WTC11 (cell line): Measurements from ENCODE around the gene CTDSPL.

Source experiments
- CTCF ChIP-seq: fragments of 200-600 bp; IDR thresholded peaks from 2 replicates; pipeline ENCODE4 v1.8.0; 2022; ENCODE audit warnings: antibody characterized with exemption
- E2F5 ChIP-seq: sonication (generic); formaldehyde crosslinking; IDR thresholded peaks from 2 replicates; pipeline ENCODE4 v1.8.1; 2022; ENCODE audit warnings: mild to moderate bottlenecking, moderate library complexity, missing genetic modification reagents
- EMX1 ChIP-seq: fragments of 250-450 bp; sonication (Bioruptor Pico); IDR thresholded peaks from 2 replicates; pipeline ENCODE4 v1.8.0; 2021; ENCODE audit warnings: mild to moderate bottlenecking
- ETV6 ChIP-seq: sonication (generic); formaldehyde crosslinking; IDR thresholded peaks from 2 replicates; pipeline ENCODE4 v1.8.1; 2022; ENCODE audit warnings: mild to moderate bottlenecking, missing genetic modification reagents
- MYBL2 ChIP-seq: sonication (generic); formaldehyde crosslinking; IDR thresholded peaks from 2 replicates; pipeline ENCODE4 v1.8.1; 2023; ENCODE audit warnings: mild to moderate bottlenecking, moderate library complexity, missing genetic modification reagents
- TCF7 ChIP-seq: sonication (generic); formaldehyde crosslinking; IDR thresholded peaks from 2 replicates; pipeline ENCODE4 v1.8.0; 2022; ENCODE audit warnings: mild to moderate bottlenecking, low read depth, missing genetic modification reagents, moderate library complexity
- ZBTB21 ChIP-seq: sonication (generic); formaldehyde crosslinking; IDR thresholded peaks from 2 replicates; pipeline ENCODE4 v1.8.1; 2023; ENCODE audit warnings: mild to moderate bottlenecking, missing genetic modification reagents, borderline replicate concordance
- TF ChIP-seq, protein P1 (sequence below): fragments of 250-450 bp; sonication (Bioruptor Pico); IDR thresholded peaks from 2 replicates; pipeline ENCODE4 v1.8.0; 2021; ENCODE audit warnings: mild to moderate bottlenecking
- TF ChIP-seq, protein P2 (sequence below): sonication (generic); formaldehyde crosslinking; IDR thresholded peaks from 2 replicates; pipeline ENCODE4 v1.8.1; 2023; ENCODE audit warnings: mild to moderate bottlenecking, moderate library complexity, missing genetic modification reagents
- TF ChIP-seq, protein P3 (sequence below): sonication (generic); formaldehyde crosslinking; IDR thresholded peaks from 2 replicates; pipeline ENCODE4 v1.8.0; 2022; ENCODE audit warnings: mild to moderate bottlenecking, missing genetic modification reagents
- TF ChIP-seq, protein P4 (sequence below): sonication (generic); formaldehyde crosslinking; IDR thresholded peaks from 2 replicates; pipeline ENCODE4 v1.8.0; 2023; ENCODE audit warnings: missing genetic modification reagents
- TF ChIP-seq, protein P5 (sequence below): sonication (generic); formaldehyde crosslinking; IDR thresholded peaks from 2 replicates; pipeline ENCODE4 v1.8.1; 2022; ENCODE audit warnings: low read depth, missing genetic modification reagents, borderline replicate concordance

- TF ChIP-seq, protein P1, sequence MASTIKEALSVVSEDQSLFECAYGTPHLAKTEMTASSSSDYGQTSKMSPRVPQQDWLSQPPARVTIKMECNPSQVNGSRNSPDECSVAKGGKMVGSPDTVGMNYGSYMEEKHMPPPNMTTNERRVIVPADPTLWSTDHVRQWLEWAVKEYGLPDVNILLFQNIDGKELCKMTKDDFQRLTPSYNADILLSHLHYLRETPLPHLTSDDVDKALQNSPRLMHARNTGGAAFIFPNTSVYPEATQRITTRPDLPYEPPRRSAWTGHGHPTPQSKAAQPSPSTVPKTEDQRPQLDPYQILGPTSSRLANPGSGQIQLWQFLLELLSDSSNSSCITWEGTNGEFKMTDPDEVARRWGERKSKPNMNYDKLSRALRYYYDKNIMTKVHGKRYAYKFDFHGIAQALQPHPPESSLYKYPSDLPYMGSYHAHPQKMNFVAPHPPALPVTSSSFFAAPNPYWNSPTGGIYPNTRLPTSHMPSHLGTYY (CRISPR knock-in tag), result no peak
- TF ChIP-seq CTCF, result no peak
- TF ChIP-seq TCF7 (CRISPR knock-in tag), result no peak
- TF ChIP-seq, protein P2, sequence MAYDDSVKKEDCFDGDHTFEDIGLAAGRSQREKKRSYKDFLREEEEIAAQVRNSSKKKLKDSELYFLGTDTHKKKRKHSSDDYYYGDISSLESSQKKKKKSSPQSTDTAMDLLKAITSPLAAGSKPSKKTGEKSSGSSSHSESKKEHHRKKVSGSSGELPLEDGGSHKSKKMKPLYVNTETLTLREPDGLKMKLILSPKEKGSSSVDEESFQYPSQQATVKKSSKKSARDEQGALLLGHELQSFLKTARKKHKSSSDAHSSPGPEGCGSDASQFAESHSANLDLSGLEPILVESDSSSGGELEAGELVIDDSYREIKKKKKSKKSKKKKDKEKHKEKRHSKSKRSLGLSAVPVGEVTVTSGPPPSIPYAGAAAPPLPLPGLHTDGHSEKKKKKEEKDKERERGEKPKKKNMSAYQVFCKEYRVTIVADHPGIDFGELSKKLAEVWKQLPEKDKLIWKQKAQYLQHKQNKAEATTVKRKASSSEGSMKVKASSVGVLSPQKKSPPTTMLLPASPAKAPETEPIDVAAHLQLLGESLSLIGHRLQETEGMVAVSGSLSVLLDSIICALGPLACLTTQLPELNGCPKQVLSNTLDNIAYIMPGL (CRISPR knock-in tag), result no peak
- TF ChIP-seq, protein P3, sequence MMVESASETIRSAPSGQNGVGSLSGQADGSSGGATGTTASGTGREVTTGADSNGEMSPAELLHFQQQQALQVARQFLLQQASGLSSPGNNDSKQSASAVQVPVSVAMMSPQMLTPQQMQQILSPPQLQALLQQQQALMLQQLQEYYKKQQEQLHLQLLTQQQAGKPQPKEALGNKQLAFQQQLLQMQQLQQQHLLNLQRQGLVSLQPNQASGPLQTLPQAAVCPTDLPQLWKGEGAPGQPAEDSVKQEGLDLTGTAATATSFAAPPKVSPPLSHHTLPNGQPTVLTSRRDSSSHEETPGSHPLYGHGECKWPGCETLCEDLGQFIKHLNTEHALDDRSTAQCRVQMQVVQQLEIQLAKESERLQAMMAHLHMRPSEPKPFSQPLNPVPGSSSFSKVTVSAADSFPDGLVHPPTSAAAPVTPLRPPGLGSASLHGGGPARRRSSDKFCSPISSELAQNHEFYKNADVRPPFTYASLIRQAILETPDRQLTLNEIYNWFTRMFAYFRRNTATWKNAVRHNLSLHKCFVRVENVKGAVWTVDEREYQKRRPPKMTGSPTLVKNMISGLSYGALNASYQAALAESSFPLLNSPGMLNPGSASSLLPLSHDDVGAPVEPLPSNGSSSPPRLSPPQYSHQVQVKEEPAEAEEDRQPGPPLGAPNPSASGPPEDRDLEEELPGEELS, result no peak
- no peak for TF ChIP-seq ETV6 (CRISPR knock-in tag)
- TF ChIP-seq ZBTB21 (CRISPR knock-in tag), result no peak
- TF ChIP-seq EMX1 (CRISPR knock-in tag), result no peak
- no peak for TF ChIP-seq MYBL2 (CRISPR knock-in tag)
- TF ChIP-seq E2F5 (CRISPR knock-in tag), result no peak
- TF ChIP-seq, protein P4, sequence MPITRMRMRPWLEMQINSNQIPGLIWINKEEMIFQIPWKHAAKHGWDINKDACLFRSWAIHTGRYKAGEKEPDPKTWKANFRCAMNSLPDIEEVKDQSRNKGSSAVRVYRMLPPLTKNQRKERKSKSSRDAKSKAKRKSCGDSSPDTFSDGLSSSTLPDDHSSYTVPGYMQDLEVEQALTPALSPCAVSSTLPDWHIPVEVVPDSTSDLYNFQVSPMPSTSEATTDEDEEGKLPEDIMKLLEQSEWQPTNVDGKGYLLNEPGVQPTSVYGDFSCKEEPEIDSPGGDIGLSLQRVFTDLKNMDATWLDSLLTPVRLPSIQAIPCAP (CRISPR knock-in tag), result no peak
- TF ChIP-seq, protein P5, sequence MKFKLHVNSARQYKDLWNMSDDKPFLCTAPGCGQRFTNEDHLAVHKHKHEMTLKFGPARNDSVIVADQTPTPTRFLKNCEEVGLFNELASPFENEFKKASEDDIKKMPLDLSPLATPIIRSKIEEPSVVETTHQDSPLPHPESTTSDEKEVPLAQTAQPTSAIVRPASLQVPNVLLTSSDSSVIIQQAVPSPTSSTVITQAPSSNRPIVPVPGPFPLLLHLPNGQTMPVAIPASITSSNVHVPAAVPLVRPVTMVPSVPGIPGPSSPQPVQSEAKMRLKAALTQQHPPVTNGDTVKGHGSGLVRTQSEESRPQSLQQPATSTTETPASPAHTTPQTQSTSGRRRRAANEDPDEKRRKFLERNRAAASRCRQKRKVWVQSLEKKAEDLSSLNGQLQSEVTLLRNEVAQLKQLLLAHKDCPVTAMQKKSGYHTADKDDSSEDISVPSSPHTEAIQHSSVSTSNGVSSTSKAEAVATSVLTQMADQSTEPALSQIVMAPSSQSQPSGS, result no peak
These were observed 125.0 kb downstream of the CTDSPL start for GRCh38 chr3:37986479-37987314.
